Colonic mucosa (tissue), 4 donors: ENCODE measurements around the gene CD7. TPM values are rescaled to one million over a fixed set of nuclear protein-coding genes. Genes with fewer than 3 reads are reported as not detected.

Experiments
- DNase-seq: peaks from one replicate; pipeline ENCODE4 v3.0.0-alpha.2; 2020
- H3K27ac ChIP-seq: fragments of 200-600 bp; one replicate; pipeline ENCODE4 v1.8.0; 2021
- H3K27me3 ChIP-seq: fragments of 200-600 bp; one replicate; pipeline ENCODE4 v1.8.0; 2021
- H3K36me3 ChIP-seq: fragments of 200-600 bp; one replicate; pipeline ENCODE4 v1.8.0; 2021
- H3K4me1 ChIP-seq: fragments of 200-600 bp; one replicate; pipeline ENCODE4 v1.8.0; 2021; ENCODE audit warnings: mild to moderate bottlenecking
- H3K4me3 ChIP-seq: fragments of 200-600 bp; one replicate; pipeline ENCODE4 v1.8.0; 2021
- H3K9ac ChIP-seq, 2 donors: one replicate each; pipeline ENCODE4 v1.7.0; 2013; ENCODE audit warnings: control low read depth in 2 of 2, low read depth in 2 of 2, low read length in 2 of 2
- H3K9me3 ChIP-seq: fragments of 200-600 bp; one replicate; pipeline ENCODE4 v1.8.0; 2021
- CTCF ChIP-seq: fragments of 200-600 bp; IDR thresholded peaks from one replicate; pipeline ENCODE4 v1.8.0; 2022; ENCODE audit warnings: antibody characterized with exemption, mild to moderate bottlenecking
- intact Hi-C: fragments of 100-400 bp; cut with DNase I; formaldehyde crosslinking; loops from one replicate; pipeline ENCODE4 v1.14.1; 2022
- total RNA-seq, 2 donors: library from RNA; stranded (reverse); fragmentation: NEBNext Ultra II Directional in 1 of 2; extraction: Animal tissue kit (Norgen Biotek cat#: 25700) in 1 of 2; gene quantifications; one replicate each; pipeline ENCODE4 v1.2.1, GENCODE V29; 2021
- donor health status: healthy.
- donor health status: DM: no; HTN: no; CAD: no.
- donor health status: DM: no; HTN: no; CAD: no.

CD7 gene
- total RNA-seq, 2 donors from 2014 or later: 4.2 to 5.0 TPM

- peaks cover 10% of the 10 kb centered on the region for H3K4me1 ChIP-seq
- peak overlapping the region in 1 of 2 donors; percentile 6 for H3K9ac ChIP-seq
- no peak overlapping the region for H3K27ac ChIP-seq
- H3K4me3 ChIP-seq: peak overlapping the region; percentile 5
- peak; percentile 89 for TF ChIP-seq CTCF
- intact Hi-C loops: loop anchor here (2.0 to 10.0 kb wide), 2 partner anchors 84 to 286 kb away; partner anchors contain the start of genes DCXR and RAC3
- no peaks in the 10 kb centered on the region for H3K36me3 ChIP-seq
- DNase-seq: no peak
- H3K9me3 ChIP-seq: no peaks in the 10 kb centered on the region
- H3K27me3 ChIP-seq: no peaks in the 10 kb centered on the region
These were observed 3.8 kb upstream of the CD7 start for GRCh38 chr17:82320956-82321927.

GRCh38 chr17:82320140-82320840 is 2.9 kb upstream of the CD7 start:
- no peak overlapping the region for H3K4me3 ChIP-seq
- intact Hi-C loops: loop anchor here (2.0 to 10.0 kb wide), 2 partner anchors 83 to 285 kb away; partner anchors contain the start of genes DCXR and RAC3
- H3K36me3 ChIP-seq: no peaks in the 10 kb centered on the region
- TF ChIP-seq CTCF: no peak
- H3K27ac ChIP-seq: no peak overlapping the region
- H3K9me3 ChIP-seq: no peaks in the 10 kb centered on the region
- H3K9ac ChIP-seq: peak overlapping the region in 1 of 2 donors; percentile 6
- no peaks in the 10 kb centered on the region for H3K27me3 ChIP-seq
- no peak for DNase-seq
- peaks cover 10% of the 10 kb centered on the region for H3K4me1 ChIP-seq

GRCh38 chr17:82319619-82320062 is 2.2 kb upstream of the CD7 start:
- intact Hi-C loops: loop anchor here (2.0 to 10.0 kb wide), 2 partner anchors 83 to 285 kb away; partner anchors contain the start of genes DCXR and RAC3
- H3K4me1 ChIP-seq: peaks cover 5% of the 10 kb centered on the region
- no peak overlapping the region for H3K4me3 ChIP-seq
- H3K27me3 ChIP-seq: no peaks in the 10 kb centered on the region
- no peaks in the 10 kb centered on the region for H3K36me3 ChIP-seq
- DNase-seq: no peak
- H3K9me3 ChIP-seq: no peaks in the 10 kb centered on the region
- no peak for TF ChIP-seq CTCF
- H3K27ac ChIP-seq: no peak overlapping the region
- no peak overlapping the region for H3K9ac ChIP-seq

GRCh38 chr17:82318772-82319606 is 1.6 kb upstream of the CD7 start:
- DNase-seq: no peak
- intact Hi-C loops: no loop called here

More at GRCh38 chr17:82318772-82319606, 1.6 kb upstream of the CD7 start:
- Histone ChIP-seq H3K9ac (no peak overlapping the region), H3K4me3 (no peak overlapping the region), H3K27ac (no peak overlapping the region), H3K36me3 (no peaks in the 10 kb centered on the region), H3K9me3 (no peaks in the 10 kb centered on the region), H3K4me1 (peaks cover 5% of the 10 kb centered on the region), H3K27me3 (peaks cover 2% of the 10 kb centered on the region)
- no peak for TF ChIP-seq CTCF
